GM23338 (cell line): ENCODE measurements around the gene CHCHD6. TPM values are rescaled to one million over a fixed set of nuclear protein-coding genes. Genes with fewer than 3 reads are reported as not detected.

ENCODE experiments used
- ATAC-seq: fragments of 200-7000 bp; cut with Tn5 transposase; 3 replicates; pipeline ENCODE4 v1.9.1; 2020
- DNase-seq: peaks from one replicate; pipeline ENCODE4 v3.0.0-alpha.2; 2015; ENCODE audit warnings: low spot score
- H2AFZ ChIP-seq: fragments of 200-600 bp; sonication (generic); 2 replicates; pipeline ENCODE4 v1.8.0; 2016; ENCODE audit warnings: antibody characterized with exemption, mild to moderate bottlenecking, moderate library complexity
- H3F3A ChIP-seq: fragments of 200-600 bp; sonication (generic); replicated peaks from 2 replicates; pipeline ENCODE4 v1.8.0; 2017; ENCODE audit warnings: antibody characterized with exemption, mixed run types, low read depth
- H3K27ac ChIP-seq: fragments of 200-600 bp; sonication (generic); 2 replicates; pipeline ENCODE4 v1.6.1; 2016; ENCODE audit warnings: low read depth
- H3K27me3 ChIP-seq: fragments of 200-600 bp; sonication (generic); 2 replicates; pipeline ENCODE4 v1.8.0; 2016; ENCODE audit warnings: mild to moderate bottlenecking, mixed run types, moderate library complexity; ENCODE audit not compliant: insufficient read depth
- H3K36me3 ChIP-seq: fragments of 200-600 bp; sonication (generic); 2 replicates; pipeline ENCODE4 v1.8.0; 2016; ENCODE audit warnings: mild to moderate bottlenecking; ENCODE audit not compliant: insufficient read depth
- H3K4me1 ChIP-seq: fragments of 200-600 bp; sonication (generic); 2 replicates; pipeline ENCODE4 v1.8.0; 2016; ENCODE audit warnings: mild to moderate bottlenecking, moderate library complexity; ENCODE audit not compliant: insufficient read depth
- H3K4me2 ChIP-seq: fragments of 200-600 bp; sonication (generic); 2 replicates; pipeline ENCODE4 v1.7.1; 2017; ENCODE audit warnings: mixed run types
- H3K4me3 ChIP-seq: fragments of 200-600 bp; sonication (generic); 2 replicates; pipeline ENCODE4 v1.6.1; 2016; ENCODE audit warnings: mixed run types
- H3K79me2 ChIP-seq: fragments of 200-600 bp; sonication (generic); replicated peaks from 2 replicates; pipeline ENCODE4 v1.8.0; 2017; ENCODE audit warnings: mild to moderate bottlenecking; ENCODE audit not compliant: insufficient read depth
- H3K9me2 ChIP-seq: fragments of 200-600 bp; sonication (generic); 2 replicates; pipeline ENCODE4 v1.8.0; 2017; ENCODE audit not compliant: insufficient read depth
- H4K20me1 ChIP-seq: fragments of 200-600 bp; sonication (generic); replicated peaks from 2 replicates; pipeline ENCODE4 v1.8.0; 2017; ENCODE audit warnings: mild to moderate bottlenecking; ENCODE audit not compliant: insufficient read depth
- H3K27ac Mint-ChIP-seq: 2 replicates; pipeline ENCODE4 v1.8.0; 2020; ENCODE audit warnings: inconsistent platforms, mild to moderate bottlenecking, moderate library complexity, mixed read lengths
- H3K27me3 Mint-ChIP-seq: 3 replicates; pipeline ENCODE4 v1.8.0; 2022; ENCODE audit warnings: low read depth, mild to moderate bottlenecking, moderate library complexity, mixed read lengths, inconsistent platforms; ENCODE audit not compliant: insufficient read depth, poor library complexity
- H3K36me3 Mint-ChIP-seq: 3 replicates; pipeline ENCODE4 v1.8.0; 2021; ENCODE audit warnings: low read depth, mild to moderate bottlenecking, inconsistent platforms, moderate library complexity, mixed read lengths
- H3K4me1 Mint-ChIP-seq: 3 replicates; pipeline ENCODE4 v1.8.0; 2020; ENCODE audit warnings: mild to moderate bottlenecking, inconsistent platforms, mixed read lengths
- H3K4me3 Mint-ChIP-seq: 3 replicates; pipeline ENCODE4 v1.8.0; 2021; ENCODE audit warnings: moderate library complexity, mild to moderate bottlenecking, inconsistent platforms, mixed read lengths
- H3K9me3 Mint-ChIP-seq: 3 replicates; pipeline ENCODE4 v1.8.0; 2020; ENCODE audit warnings: moderate library complexity, mild to moderate bottlenecking, inconsistent platforms, mixed read lengths
- CREB1 ChIP-seq: fragments of 250-450 bp; sonication (Bioruptor Pico); IDR thresholded peaks from 2 replicates; pipeline ENCODE4 v1.5.0; 2020; ENCODE audit warnings: low read depth, mild to moderate bottlenecking, moderate library complexity
- CTCF ChIP-seq, 2 experiments: fragments of 200-600 bp in 1 of 2; sonication (generic) in 1 of 2; conservative IDR thresholded peaks; 2 replicates each; pipeline versions ENCODE4 v1.5.1 to v1.6.1; 2016 to 2017; ENCODE audit warnings: antibody characterized with exemption in 2 of 2, low read depth in 2 of 2, mild to moderate bottlenecking in 2 of 2, moderate library complexity in 1 of 2
- EZH2phosphoT487 ChIP-seq: fragments of 200-600 bp; sonication (generic); IDR thresholded peaks from one replicate; pipeline ENCODE4 v1.8.1; 2018; ENCODE audit warnings: antibody characterized with exemption; ENCODE audit not compliant: unreplicated experiment
- JUNB ChIP-seq: IDR thresholded peaks from one replicate; pipeline ENCODE4 v1.6.1; 2016; ENCODE audit warnings: antibody characterized with exemption; ENCODE audit not compliant: unreplicated experiment
- REST ChIP-seq: IDR thresholded peaks from one replicate; pipeline ENCODE4 v1.6.1; 2018; ENCODE audit warnings: antibody characterized with exemption; ENCODE audit not compliant: unreplicated experiment
- STAT1 ChIP-seq: IDR thresholded peaks from one replicate; pipeline ENCODE4 v1.6.1; 2016; ENCODE audit warnings: antibody characterized with exemption; ENCODE audit not compliant: unreplicated experiment
- ZNF331 ChIP-seq: fragments of 250-450 bp; sonication (Bioruptor Pico); IDR thresholded peaks from 2 replicates; pipeline ENCODE4 v1.5.0; 2020; ENCODE audit warnings: low read depth, mild to moderate bottlenecking, moderate library complexity
- polyA plus RNA-seq: library from polyadenylated mRNA; unstranded; fragments of >200 nt; fragmentation: Nextera tagmentation; extraction: Ambion mirVana; gene quantifications from 2 replicates; pipeline ENCODE4 v1.2.1, GENCODE V29; 2016
- total RNA-seq: library from RNA; depleted of rRNA; stranded (reverse); fragments of >200 nt; shearing (Covaris generic); gene quantifications from 2 replicates; pipeline ENCODE4 v1.2.3, GENCODE V29; 2014
- TF ChIP-seq, protein P1 (sequence below): fragments of 250-450 bp; sonication (Bioruptor Pico); IDR thresholded peaks from 2 replicates; pipeline ENCODE4 v1.5.0; 2020; ENCODE audit warnings: mild to moderate bottlenecking, moderate library complexity

Gene CHCHD6
- total and polyA plus RNA-seq, 2 experiments from 2014 or later = 28.8 to 43.0 TPM

DNA sequence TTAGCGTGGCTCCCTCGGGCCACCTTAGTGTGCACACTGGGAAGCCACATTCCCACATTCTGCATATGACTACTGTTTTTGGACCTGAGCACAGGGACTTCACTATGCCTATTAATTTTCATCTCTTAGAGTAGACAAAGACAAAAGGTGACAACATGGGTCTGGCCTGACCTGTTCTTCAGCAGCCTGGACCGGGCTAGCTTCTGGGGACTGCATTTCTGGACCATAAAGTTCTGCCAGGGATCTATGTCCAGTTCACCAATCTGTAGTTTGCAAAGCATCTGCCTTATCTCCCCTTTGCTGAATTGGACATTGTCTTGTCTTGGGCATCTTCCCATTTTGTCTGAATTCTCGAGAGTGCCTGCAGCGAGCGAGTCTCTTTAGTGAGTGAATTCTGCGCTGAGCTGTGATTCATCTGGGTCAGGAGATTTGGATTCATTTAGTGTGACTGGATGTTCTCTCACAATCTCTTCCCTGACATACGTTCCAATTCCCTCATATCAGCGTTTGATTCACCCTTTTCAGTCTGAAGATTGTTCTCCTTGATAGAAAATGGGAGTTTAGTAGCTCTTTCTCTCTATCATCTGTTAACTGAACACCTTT lies 166.7 kb downstream of the CHCHD6 start (continued):
- TF ChIP-seq ZNF331 (no peak), CREB1 (CRISPR knock-in tag) (no peak), REST (no peak), EZH2phosphoT487 (no peak), STAT1 (no peak)

- H3K27ac Mint-ChIP-seq = no peak overlapping the region
- no peak for TF ChIP-seq REST
- no peak for TF ChIP-seq ZNF331
- TF ChIP-seq, protein P1, sequence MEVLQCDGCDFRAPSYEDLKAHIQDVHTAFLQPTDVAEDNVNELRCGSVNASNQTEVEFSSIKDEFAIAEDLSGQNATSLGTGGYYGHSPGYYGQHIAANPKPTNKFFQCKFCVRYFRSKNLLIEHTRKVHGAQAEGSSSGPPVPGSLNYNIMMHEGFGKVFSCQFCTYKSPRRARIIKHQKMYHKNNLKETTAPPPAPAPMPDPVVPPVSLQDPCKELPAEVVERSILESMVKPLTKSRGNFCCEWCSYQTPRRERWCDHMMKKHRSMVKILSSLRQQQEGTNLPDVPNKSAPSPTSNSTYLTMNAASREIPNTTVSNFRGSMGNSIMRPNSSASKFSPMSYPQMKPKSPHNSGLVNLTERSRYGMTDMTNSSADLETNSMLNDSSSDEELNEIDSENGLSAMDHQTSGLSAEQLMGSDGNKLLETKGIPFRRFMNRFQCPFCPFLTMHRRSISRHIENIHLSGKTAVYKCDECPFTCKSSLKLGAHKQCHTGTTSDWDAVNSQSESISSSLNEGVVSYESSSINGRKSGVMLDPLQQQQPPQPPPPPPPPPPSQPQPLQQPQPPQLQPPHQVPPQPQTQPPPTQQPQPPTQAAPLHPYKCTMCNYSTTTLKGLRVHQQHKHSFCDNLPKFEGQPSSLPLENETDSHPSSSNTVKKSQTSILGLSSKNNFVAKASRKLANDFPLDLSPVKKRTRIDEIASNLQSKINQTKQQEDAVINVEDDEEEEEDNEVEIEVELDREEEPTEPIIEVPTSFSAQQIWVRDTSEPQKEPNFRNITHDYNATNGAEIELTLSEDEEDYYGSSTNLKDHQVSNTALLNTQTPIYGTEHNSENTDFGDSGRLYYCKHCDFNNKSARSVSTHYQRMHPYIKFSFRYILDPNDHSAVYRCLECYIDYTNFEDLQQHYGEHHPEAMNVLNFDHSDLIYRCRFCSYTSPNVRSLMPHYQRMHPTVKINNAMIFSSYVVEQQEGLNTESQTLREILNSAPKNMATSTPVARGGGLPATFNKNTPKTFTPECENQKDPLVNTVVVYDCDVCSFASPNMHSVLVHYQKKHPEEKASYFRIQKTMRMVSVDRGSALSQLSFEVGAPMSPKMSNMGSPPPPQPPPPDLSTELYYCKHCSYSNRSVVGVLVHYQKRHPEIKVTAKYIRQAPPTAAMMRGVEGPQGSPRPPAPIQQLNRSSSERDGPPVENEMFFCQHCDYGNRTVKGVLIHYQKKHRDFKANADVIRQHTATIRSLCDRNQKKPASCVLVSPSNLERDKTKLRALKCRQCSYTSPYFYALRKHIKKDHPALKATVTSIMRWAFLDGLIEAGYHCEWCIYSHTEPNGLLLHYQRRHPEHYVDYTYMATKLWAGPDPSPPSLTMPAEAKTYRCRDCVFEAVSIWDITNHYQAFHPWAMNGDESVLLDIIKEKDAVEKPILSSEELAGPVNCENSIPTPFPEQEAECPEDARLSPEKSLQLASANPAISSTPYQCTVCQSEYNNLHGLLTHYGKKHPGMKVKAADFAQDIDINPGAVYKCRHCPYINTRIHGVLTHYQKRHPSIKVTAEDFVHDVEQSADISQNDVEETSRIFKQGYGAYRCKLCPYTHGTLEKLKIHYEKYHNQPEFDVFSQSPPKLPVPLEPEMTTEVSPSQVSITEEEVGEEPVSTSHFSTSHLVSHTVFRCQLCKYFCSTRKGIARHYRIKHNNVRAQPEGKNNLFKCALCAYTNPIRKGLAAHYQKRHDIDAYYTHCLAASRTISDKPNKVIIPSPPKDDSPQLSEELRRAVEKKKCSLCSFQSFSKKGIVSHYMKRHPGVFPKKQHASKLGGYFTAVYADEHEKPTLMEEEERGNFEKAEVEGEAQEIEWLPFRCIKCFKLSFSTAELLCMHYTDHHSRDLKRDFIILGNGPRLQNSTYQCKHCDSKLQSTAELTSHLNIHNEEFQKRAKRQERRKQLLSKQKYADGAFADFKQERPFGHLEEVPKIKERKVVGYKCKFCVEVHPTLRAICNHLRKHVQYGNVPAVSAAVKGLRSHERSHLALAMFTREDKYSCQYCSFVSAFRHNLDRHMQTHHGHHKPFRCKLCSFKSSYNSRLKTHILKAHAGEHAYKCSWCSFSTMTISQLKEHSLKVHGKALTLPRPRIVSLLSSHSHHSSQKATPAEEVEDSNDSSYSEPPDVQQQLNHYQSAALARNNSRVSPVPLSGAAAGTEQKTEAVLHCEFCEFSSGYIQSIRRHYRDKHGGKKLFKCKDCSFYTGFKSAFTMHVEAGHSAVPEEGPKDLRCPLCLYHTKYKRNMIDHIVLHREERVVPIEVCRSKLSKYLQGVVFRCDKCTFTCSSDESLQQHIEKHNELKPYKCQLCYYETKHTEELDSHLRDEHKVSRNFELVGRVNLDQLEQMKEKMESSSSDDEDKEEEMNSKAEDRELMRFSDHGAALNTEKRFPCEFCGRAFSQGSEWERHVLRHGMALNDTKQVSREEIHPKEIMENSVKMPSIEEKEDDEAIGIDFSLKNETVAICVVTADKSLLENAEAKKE = no peak
- TF ChIP-seq CTCF (conservative IDR thresholded peaks at IDR 0.05; ENCODE audit: low read depth in 2 of 2) = no peak
- no peak for TF ChIP-seq JUNB
Measured at GRCh38 chr3:126872701-126873342, 168.8 kb downstream of the CHCHD6 start.

More at GRCh38 chr3:126872701-126873342, 168.8 kb downstream of the CHCHD6 start:
- H3F3A ChIP-seq = no peaks in the 10 kb centered on the region
- no peaks in the 10 kb centered on the region for H3K27me3 Mint-ChIP-seq
- no peak overlapping the region for H3K4me3 Mint-ChIP-seq
- H3K4me3 ChIP-seq = no peak overlapping the region
- no peaks in the 10 kb centered on the region; the same call in 2 of the 3 replicates for H3K4me1 Mint-ChIP-seq
- H3K79me2 ChIP-seq = no peaks in the 10 kb centered on the region
- H4K20me1 ChIP-seq = no peaks in the 10 kb centered on the region
- no peaks in the 10 kb centered on the region for H3K4me1 ChIP-seq
- no peaks in the 10 kb centered on the region for H3K27me3 ChIP-seq
- no peaks in the 10 kb centered on the region for H3K9me2 ChIP-seq
- H3K36me3 ChIP-seq = no peaks in the 10 kb centered on the region
- no peaks in the 10 kb centered on the region for H3K9me3 Mint-ChIP-seq
- no peaks in the 10 kb centered on the region for H3K36me3 Mint-ChIP-seq
- no peak overlapping the region for H3K4me2 ChIP-seq
- H3K27ac ChIP-seq = no peak overlapping the region
- no peak overlapping the region for H2AFZ ChIP-seq
- DNase-seq (no peak), ATAC-seq (no peak)
